KOPT-K1 (cell line): ENCODE data around the gene ANKRD62.

Experiments
- H3K27ac ChIP-seq: fragments of 200-600 bp; sonication (generic); 2 replicates; pipeline ENCODE4 v1.5.1; 2016; ENCODE audit warnings: antibody characterized with exemption, mild to moderate bottlenecking, low read depth, low read length; ENCODE audit not compliant: poor library complexity, severe bottlenecking
- H3K36me3 ChIP-seq: fragments of 200-600 bp; sonication (generic); 2 replicates; pipeline ENCODE4 v1.5.1; 2017; ENCODE audit warnings: antibody characterized with exemption, mild to moderate bottlenecking, low read length, moderate library complexity; ENCODE audit not compliant: insufficient read depth
- H3K9me3 ChIP-seq: fragments of 200-600 bp; sonication (generic); 2 replicates; pipeline ENCODE4 v1.5.1; 2017; ENCODE audit warnings: antibody characterized with exemption, low read length, mild to moderate bottlenecking; ENCODE audit not compliant: insufficient read depth, poor library complexity, severe bottlenecking

The ANKRD62 gene

GRCh38 chr18:12165038-12165768 lies 71.6 kb downstream of the ANKRD62 start:
- Histone ChIP-seq H3K27ac (no peak overlapping the region), H3K9me3 (no peaks in the 10 kb centered on the region), H3K36me3 (no peaks in the 10 kb centered on the region)
